Ovary (tissue), 3 donors: Measurements from ENCODE around the gene PARD3B.

Source experiments
- POLR2A ChIP-seq: fragments of 450-650 bp; IDR thresholded peaks from one replicate; pipeline ENCODE4 v1.6.1; 2017; ENCODE audit warnings: antibody characterized with exemption, mild to moderate bottlenecking, moderate library complexity
- TF ChIP-seq, protein P1 (sequence below), 3 donors: fragments of 450-650 bp in 2 of 3; fragments of 200-600 bp in 1 of 3; IDR thresholded peaks; one replicate each; pipeline versions ENCODE4 v1.5.1 to v1.8.0; 2016 to 2022; ENCODE audit warnings: antibody characterized with exemption in 3 of 3, mild to moderate bottlenecking in 1 of 3
- donor health status: DM: no; HTN: no; CAD: no.

DNA sequence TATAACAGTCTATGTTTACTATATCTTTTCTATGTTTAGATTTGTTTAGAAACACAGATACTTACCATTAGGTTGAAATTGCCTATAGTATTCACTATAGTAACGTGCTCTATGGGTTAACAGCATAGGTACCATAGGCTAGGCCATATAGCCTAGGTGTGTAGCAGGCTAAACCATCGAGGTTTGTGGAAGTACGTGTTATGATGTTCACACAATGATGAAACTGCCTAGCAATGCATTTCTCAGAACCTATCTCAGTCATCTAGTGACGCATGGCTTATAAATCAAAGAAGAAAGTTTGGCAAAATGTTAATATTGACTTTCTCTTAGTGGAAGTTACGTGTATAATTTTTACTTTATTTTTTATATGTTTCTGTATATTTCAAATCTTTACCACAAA, 670.8 kb downstream of the PARD3B start:
- TF ChIP-seq POLR2A = no peak
- TF ChIP-seq, protein P1, sequence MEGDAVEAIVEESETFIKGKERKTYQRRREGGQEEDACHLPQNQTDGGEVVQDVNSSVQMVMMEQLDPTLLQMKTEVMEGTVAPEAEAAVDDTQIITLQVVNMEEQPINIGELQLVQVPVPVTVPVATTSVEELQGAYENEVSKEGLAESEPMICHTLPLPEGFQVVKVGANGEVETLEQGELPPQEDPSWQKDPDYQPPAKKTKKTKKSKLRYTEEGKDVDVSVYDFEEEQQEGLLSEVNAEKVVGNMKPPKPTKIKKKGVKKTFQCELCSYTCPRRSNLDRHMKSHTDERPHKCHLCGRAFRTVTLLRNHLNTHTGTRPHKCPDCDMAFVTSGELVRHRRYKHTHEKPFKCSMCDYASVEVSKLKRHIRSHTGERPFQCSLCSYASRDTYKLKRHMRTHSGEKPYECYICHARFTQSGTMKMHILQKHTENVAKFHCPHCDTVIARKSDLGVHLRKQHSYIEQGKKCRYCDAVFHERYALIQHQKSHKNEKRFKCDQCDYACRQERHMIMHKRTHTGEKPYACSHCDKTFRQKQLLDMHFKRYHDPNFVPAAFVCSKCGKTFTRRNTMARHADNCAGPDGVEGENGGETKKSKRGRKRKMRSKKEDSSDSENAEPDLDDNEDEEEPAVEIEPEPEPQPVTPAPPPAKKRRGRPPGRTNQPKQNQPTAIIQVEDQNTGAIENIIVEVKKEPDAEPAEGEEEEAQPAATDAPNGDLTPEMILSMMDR (IDR thresholded peaks at IDR 0.05) = no peak
